Stimulated activated CD8-positive, alpha-beta memory T cell treated with anti-CD3 and anti-CD28 coated beads, Interleukin-15, amount 100 ng/mL, for 1 hour (primary cell): Measurements from ENCODE around the gene ATP9A.
"Not testable (repeated sequence)": the region's sequence is repeated elsewhere in the genome, so short reads cannot be mapped to it uniquely, and the experiment has no call there.

Experiments
- DNase-seq: peaks from one replicate; pipeline ENCODE4 v3.0.0-alpha.2; 2020; ENCODE audit warnings: low read depth

Gene ATP9A

GRCh38 chr20:51796340-51796739 lies 28.1 kb upstream of the ATP9A start:
- no peak for DNase-seq

DNA sequence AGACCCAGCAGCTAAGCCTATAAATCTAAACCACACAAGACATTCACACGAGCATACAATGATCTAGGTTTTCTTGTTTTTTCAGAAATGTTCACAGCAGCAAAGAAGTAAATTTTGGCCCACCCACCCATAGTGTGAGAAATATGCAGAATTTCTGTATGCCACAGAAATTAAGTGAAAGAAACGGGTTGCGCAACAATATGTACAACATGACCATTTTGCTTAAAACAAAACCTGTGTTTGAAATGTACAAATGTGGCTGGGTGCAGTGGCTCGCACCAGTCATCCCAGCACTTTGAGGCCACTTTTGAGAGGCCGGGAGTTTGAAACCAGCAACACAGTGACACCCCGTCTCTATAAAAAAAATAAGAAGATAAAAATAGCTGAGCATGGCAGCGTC lies 24.8 kb upstream of the ATP9A start:
- no peak for DNase-seq

DNA sequence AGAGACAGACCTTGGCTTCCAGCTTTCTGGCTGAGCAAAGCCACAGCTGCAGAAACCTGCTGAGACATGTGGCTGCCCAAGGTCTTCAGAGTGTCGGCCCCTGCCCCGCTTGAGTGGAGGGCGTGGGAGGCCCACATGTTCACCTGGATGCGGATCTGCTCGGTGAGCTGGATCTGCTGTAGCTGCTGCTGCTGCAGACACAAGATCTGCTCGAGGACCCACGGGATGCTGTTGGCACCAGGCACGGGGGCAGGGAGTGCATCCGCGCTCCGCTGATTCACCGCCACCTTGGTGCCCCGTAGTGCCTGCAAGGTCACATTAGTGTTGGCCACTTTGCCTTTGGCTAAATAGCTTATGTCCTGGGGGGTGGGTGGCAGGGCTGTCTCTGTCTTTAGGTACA lies 23.4 kb upstream of the ATP9A start:
- no peak for DNase-seq

DNA sequence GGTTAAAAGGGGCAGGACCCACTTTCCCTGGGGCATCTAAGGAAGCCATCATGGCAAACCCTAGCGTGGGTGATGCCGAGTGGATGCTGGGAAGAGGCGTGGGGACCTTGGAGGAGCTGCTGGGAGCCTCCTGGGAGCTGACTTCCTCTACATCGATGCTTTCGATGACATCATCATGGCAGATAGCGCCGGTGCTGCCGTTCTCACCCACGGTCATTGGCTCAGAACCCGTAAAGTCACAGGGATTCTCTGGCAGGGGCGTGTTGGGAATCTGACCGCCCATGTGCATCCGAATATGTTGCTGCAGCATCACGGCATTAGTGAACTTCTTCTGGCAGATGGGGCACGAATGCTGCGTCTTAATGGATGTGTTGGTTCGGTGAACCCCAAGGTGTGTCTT lies 22.1 kb upstream of the ATP9A start:
- no peak for DNase-seq

GRCh38 chr20:51789434-51789833 lies 21.2 kb upstream of the ATP9A start:
- DNase-seq = no peak

- no peak for DNase-seq
These were observed 20.6 kb upstream of the ATP9A start for GRCh38 chr20:51788822-51789221.

GRCh38 chr20:51784299-51784698 lies 16.1 kb upstream of the ATP9A start:
- DNase-seq = no peak

GRCh38 chr20:51778229-51778759 lies 10.1 kb upstream of the ATP9A start:
- DNase-seq = not testable (repeated sequence)

- no peak for DNase-seq
These were observed 7.1 kb upstream of the ATP9A start for GRCh38 chr20:51775241-51775640.

DNA sequence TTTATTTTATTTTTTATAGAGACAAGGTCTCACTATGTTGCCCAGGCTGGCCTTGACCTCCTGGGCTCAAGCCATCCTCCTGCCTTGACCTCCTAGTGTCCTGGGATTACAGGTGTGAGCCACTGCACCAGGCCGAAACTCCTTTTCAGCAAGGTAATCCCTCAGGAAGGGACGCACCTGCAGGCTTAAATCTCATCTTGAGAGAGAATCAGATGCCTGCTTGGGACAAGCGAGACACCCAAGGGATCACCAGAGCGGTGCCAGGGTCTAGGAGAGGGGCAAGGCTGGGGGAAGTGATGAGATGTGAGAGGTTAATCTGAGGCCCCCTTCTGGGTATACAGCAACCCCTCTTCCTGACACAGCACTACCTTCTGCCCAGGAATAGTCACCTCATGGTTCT lies 4.0 kb upstream of the ATP9A start:
- no peak for DNase-seq

DNA sequence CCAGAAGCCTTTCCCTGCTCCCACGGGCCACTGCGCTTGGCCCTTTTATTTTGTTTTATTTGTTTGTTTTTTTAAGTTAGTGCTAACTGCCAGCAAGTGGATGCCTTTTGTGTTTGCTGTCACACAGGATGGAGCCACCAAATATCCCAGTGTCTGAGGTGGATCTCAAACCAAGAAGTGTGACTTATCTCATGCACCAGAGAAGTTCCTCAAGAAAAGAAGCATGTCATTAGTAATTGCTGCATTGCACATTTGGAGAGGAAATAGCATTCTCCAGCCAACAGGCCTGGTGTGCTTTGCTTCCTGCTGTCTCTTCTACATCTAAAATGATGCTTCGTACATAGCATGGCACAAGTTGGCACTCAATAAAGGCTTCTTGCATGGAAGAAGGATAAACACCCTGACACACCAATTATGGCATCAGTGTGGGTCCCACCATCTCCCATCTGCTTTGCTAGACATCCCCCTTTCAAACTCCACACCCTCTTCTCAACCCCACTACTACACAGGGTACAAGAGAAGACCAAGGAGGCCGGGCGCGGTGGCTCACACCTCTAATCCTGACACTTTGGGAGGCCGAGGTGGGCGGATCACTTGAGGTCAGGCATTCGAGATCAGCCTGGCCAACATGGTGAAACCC lies 1.9 kb upstream of the ATP9A start:
- no peak for DNase-seq

DNA sequence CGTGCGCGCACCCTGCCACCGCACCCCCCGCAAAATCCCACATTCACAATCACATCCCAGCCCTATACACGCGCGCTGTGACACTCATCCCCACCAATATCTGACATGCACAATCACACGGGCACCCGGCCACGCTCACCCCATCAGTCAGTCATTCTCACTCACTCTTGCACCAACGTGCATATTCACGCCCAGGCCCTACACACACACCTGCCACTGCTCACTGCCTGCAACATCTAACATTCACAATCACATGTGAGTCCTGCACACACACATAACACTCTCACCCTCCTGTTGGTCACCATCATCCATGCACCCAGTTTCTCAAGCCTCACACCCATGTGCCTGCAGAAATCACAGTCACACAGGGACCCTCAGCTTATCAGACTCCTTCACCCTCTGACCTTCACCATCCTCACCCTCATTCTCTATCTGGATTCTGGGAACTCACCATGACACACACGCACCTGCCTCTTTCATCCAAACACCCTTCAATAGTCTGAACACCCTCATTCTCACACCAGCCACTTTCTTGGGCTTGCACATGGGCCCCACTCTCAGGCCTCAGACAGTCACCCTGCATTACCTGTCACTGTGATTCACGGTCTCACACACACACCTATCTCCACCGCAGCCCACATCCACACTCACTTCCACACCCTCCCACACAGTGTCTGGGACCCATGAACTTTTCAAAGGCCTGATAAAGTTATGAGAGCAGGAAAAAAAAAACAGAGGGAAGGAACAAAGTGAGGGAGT lies 748 bp upstream of the ATP9A start:
- DNase-seq = no peak

DNA sequence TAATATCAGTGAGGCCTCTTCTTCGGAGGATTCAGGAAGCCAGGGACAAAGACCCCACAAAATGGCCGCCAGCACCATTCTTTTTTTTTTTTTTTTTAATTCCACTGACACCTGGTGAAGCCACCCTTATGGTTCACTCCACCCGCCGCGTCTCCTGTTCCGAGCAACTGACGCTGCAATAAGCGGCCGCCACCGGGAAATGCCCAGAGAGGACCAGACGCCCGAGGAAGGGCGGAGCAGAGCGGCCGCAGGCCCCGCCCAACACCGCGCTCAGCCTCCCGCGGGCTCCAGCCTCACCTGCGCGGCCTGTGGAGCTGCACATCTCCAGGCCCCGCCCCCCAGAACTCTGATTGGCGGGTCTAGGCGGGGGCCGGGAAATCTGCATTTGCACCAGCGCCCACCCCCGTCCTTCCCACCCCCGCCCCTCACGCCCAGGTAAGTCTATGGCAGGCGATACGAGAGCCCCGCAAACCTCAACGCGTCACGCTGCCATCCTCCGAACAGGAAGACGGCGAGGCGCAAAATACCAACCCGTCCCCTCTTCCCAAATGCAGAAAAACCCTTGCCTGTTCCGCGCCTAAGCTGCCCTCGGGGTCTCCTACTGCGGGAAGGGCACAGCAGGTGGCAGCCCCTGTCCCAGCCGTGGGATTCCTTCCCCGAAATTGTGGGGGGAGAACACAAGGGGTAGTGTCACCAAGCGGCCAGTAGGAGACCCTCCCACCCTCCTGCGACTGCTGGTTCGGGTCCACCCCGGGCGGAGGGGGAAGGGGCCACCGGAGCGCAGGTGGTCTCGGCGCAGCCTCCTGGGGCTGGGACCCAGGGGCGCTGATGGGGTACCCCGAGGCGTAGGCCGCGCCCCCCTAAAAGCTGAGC lies 960 bp downstream of the ATP9A start:
- DNase-seq = no peak

GRCh38 chr20:51765381-51765780 lies 2.8 kb downstream of the ATP9A start:
- not testable (repeated sequence) for DNase-seq

DNA sequence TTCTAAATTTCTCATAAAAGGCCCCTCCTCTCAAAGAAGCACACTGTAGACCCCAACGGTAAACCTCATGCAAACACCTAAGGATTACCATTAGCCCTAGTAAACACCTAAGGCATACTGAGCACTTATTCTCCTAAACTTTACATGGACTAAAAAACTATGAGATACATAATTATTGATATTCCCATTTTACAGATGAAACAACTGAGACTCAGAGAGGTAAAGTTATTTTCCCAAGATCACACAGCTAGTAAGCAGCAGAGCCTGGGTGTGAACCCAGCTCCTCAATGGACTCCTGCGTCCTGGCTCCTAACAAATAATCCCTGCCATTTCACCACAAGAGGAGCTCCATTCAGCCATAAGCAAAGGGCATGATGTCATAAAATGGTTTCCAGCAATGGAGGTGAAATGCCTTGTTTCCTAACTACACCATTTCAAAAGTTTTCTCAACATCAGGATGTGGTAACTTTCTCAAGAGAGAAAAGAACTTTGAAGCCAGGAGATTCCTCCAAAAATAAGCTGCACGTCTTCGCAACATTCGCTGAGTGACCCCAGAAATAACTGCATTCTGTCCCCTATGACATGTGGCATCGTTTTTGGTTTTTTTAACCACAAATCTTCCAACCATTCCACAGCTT lies 4.1 kb downstream of the ATP9A start:
- DNase-seq = no peak

GRCh38 chr20:51760905-51761546 lies 7.2 kb downstream of the ATP9A start:
- DNase-seq = no peak

- no peak for DNase-seq
These were observed 8.2 kb downstream of the ATP9A start for GRCh38 chr20:51759769-51760510.

DNA sequence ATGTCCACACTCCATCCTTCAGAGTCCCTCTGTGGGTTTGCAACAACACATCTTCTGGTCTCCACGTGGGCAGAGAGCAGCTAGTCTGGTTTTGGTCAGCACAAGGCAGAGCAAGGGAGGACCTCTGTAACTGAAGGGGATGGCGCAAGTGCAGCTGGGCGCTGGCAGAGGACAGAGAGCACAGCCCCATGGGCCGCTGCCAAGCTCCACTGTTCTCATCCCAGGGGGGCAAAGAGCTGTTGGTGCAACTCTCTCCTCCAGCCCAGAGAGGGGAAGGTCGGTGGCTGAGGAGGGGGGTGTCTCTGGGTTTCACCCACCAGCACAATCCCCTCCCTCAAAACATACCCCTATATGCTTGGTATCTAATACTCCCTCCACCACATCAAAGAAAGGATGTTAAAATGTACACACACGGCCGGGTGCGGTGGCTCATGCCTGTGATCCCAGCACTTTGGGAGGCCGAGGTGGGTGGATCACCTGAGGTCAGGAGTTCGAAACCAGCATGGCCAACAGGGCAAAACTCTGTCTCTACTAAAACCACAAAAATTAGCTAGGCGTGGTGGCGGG lies 9.1 kb downstream of the ATP9A start:
- DNase-seq = no peak

DNA sequence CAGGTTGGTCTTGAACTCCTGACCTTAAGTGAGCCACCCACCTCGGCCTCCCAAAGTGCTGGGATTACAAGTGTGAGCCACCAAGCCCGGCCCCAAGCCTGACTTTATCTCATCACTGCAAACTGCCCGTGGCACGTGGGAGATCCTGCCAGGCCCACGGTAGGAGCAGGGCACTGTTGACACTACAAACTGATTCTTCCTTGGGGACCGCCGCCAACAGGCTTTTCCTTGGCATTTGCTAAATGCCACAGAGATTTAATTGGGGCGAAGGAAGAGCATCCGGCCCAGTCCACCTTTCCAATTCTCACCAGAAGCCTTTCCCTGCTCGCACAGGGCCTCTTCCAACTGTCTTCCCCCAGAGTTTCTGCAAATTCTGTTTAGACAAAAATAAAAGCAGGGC lies 11.0 kb downstream of the ATP9A start:
- no peak for DNase-seq

DNA sequence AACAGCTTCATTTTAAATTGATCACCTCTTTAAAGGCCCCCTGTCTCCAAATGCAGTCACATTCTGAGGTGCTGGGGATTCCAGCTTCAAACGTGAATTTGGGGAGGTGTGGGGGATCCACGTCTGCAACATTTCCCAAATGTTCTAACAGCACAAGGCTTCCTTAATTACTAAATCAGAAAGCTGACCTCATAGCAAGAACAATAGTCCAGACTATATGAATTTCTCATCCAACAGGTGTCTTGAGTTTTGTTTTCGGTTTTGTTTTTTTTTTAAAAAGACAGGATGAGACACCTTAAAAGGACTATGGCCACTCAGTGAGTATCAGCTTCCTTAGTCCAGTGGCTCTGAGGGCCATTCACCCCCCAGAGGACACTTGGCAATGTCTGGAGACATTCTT lies 11.5 kb downstream of the ATP9A start:
- no peak for DNase-seq

DNA sequence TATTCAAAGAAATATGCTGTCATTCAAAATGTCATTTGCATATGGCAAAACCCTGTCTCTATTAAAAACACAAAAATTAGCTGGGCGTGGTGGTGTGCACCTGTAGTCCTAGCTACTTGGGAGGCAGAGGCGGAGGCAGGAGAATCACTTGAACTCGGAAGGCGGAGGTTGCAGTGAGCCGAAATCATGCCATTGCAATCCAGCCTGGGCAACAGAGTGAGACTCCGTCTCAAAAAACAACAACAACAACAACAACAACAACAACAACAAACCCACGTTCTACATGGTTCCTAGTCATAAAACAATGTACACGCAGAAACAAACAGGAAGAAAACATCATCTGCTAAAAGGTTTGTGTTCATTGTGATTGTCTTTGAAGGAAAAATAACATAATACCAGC lies 15.0 kb downstream of the ATP9A start:
- not testable (repeated sequence) for DNase-seq
